Endometrium (tissue), 2 donors: ENCODE results near the gene SOAT1.
A peak's percentile ranks its signal among the peaks of the same experiment; 100 is the strongest.

Source experiments
- FAIRE-seq: peaks from 2 replicates; lab custom pipeline; 2012; peaks lifted over from hg19 to GRCh38; lab: Jason Lieb, UNC
- donor health status: control.
- donor health status: control.

SOAT1 gene

GRCh38 chr1:179305450-179305849 is 11.9 kb downstream of the SOAT1 start:
- FAIRE-seq = no peak

- FAIRE-seq = no peak
Observed at GRCh38 chr1:179310291-179310690, 16.7 kb downstream of the SOAT1 start.

- no peak for FAIRE-seq
Observed at GRCh38 chr1:179310721-179311120, 17.1 kb downstream of the SOAT1 start.

GRCh38 chr1:179311149-179311700 is 17.6 kb downstream of the SOAT1 start:
- no peak for FAIRE-seq

- FAIRE-seq = no peak
Observed at GRCh38 chr1:179313004-179313403, 19.4 kb downstream of the SOAT1 start.

GRCh38 chr1:179314928-179315327 is 21.3 kb downstream of the SOAT1 start:
- no peak for FAIRE-seq

GRCh38 chr1:179318491-179318890 is 24.9 kb downstream of the SOAT1 start:
- no peak for FAIRE-seq

- FAIRE-seq = no peak
Observed at GRCh38 chr1:179321533-179322216, 28.1 kb downstream of the SOAT1 start.

- FAIRE-seq = no peak
Observed at GRCh38 chr1:179322557-179322956, 29.0 kb downstream of the SOAT1 start.

- FAIRE-seq = peak; percentile 12
Observed at GRCh38 chr1:179323436-179323835, 29.8 kb downstream of the SOAT1 start.

- FAIRE-seq = no peak
Observed at GRCh38 chr1:179325836-179326235, 32.2 kb downstream of the SOAT1 start.

- FAIRE-seq = no peak
Observed at GRCh38 chr1:179326746-179327145, 33.1 kb downstream of the SOAT1 start.

GRCh38 chr1:179327196-179327595 is 33.6 kb downstream of the SOAT1 start:
- no peak for FAIRE-seq

- FAIRE-seq = no peak
Observed at GRCh38 chr1:179327679-179328078, 34.1 kb downstream of the SOAT1 start.

- FAIRE-seq = no peak
Observed at GRCh38 chr1:179329862-179330261, 36.3 kb downstream of the SOAT1 start.

- no peak for FAIRE-seq
Observed at GRCh38 chr1:179334440-179334839, 40.8 kb downstream of the SOAT1 start.

- no peak for FAIRE-seq
Observed at GRCh38 chr1:179337288-179337687, 43.7 kb downstream of the SOAT1 start.

- FAIRE-seq = no peak
Observed at GRCh38 chr1:179337942-179338560, 44.5 kb downstream of the SOAT1 start.

- no peak for FAIRE-seq
Observed at GRCh38 chr1:179340918-179341317, 47.3 kb downstream of the SOAT1 start.

- FAIRE-seq = no peak
Observed at GRCh38 chr1:179341943-179342547, 48.4 kb downstream of the SOAT1 start.

GRCh38 chr1:179342740-179343404 is 49.3 kb downstream of the SOAT1 start:
- no peak for FAIRE-seq

GRCh38 chr1:179351281-179351680 is 57.7 kb downstream of the SOAT1 start:
- no peak for FAIRE-seq

GRCh38 chr1:179352236-179352635 is 58.6 kb downstream of the SOAT1 start:
- FAIRE-seq = no peak
